ENCODE data around the gene UTP4.

The UTP4 gene

DNA sequence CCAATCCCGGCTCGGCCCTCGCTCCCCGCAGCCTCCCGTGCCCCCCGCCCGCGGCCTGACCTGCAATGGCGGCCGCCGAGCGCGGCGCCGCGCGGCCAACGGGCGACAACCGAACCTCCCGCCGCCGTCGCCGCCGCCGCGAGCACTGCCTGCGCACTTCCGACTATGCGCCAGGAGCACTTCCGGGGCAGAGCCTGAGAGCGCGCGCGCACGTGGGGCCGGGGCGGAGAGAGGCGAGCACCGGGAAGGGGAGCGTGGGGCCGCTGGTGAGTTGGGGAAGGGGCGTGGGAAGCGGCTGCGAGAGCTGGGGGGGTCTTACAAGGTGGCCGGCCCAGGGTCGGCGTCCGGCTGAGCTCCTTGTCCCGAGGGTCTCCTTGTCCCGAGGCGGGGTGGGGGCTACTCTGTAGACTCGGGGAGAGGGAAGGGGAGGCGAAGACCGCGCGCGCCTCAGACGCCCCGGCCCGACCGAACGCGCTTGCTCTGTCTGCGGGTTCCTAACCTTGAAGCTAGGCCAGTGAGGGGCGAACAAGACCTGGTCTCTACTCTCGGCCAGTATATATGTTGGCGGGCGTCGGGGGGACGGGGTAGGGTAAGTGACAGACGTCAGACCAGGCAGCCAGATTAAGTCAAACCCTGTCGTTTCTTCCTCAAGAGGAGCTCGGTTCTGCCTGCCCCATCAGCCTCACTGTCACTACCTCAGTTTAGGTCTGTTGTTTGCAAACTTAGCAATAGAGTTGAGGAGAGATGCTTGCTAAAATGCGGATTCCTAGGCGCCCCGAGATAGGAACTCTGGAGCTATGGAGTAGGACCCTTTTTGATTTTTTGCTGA, at the start of gene UTP4, which contains the start of gene CHTF8:
TSS of gene UTP4 (plus strand) at position 226 of the 829 bp plus-strand sequence. CDS start 811 bp downstream, outside the sequence.
TSS of gene CHTF8 (minus strand) at position 165 of the 829 bp plus-strand sequence. CDS start 11,130 bp downstream, outside the sequence.
- peak; percentile 83 for DNase-seq

DNA sequence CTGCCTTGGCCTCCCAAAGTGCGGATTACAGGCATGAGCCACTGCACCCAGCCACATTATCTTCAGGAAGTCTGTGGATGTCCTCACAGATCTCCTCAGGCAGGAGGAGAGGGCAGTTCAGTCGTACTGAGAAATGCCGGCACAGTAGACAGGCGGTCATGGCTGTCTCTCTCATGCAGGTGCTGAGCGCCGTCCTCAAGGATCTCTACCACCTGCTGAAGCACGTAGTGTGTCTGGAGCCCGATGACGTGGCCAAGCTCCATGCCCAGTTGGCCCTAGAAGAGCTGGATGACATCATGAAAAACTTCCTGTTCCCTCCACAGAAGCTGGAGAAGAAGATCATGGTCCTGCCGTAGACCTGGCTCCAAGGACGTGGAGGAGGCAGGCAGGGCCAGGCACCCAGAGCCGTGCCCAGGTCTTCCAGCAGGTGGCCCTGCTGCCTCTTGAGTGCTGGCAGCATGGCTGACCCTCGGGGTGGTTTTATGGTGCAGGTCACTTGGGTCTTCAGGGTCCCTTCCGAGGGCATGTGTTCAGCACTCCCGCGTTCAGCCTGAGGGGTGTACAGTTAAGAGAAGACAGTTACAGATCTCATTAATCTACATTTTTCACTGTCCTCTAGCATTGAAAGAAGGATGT, 49.0 kb upstream of the UTP4 start:
- DNase-seq = no peak

DNA sequence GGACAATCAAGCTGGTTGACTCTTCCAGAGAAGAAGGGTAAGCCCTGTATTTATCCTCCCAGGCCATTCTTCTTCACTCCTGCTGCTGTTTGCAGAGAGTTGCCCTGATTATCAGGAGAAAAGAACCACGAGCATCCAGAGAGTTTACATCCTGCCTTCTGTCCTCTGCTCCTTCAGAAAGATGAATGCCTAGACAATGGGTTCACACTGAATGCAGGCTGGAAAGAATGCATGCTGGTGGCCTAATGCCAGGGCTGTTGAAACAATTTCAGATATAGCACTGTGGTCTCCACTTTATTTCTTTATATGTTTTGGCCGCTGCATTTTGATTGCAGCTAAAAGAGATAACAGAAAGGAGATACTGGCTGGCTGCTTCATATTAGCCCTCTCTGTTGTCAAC, 48.2 kb upstream of the UTP4 start:
- DNase-seq = no peak

GRCh38 chr16:69085032-69085695, 47.3 kb upstream of the UTP4 start:
- DNase-seq = no peak

DNA sequence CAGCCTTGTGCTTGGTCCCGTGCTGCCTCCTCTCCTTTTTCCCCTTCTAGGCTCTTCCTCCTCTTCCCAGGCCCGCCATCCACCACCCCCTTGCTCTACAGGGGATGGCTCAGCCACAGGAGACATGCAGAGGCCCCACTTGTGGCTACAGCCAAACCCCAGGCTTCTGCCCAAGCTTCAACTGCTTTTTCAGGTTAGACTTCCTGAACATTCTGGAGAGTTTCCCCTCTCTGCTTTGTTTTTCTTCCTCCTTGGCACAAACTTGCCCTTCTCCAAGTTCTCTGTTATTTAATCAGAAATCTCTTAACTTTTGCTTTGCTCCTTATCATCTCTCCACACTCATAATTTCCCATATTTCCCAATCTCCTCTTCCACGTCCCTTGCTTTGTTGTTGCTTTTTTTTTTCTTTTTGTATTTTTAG, 45.3 kb upstream of the UTP4 start:
- DNase-seq = no peak

DNA sequence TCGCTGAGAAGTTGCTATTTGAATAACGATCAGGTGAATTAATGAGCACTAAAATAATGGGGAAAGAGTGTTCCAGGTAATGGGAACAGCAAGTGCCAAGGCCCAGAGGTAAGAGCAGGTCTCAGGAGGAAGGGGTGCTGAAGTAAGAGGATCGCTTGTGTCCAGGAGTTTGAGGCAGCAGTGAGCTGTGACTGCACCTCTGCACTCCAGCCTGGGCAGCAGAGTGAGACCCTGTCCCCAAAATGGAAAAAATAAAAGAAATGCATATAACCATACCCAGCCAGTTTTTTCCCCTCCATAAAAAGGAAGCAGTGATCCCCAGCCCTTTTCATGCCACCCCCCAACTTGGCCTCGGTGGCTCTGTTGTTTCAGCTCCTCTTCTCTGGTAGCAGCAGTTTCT, 43.8 kb upstream of the UTP4 start:
- DNase-seq = no peak

GRCh38 chr16:69089091-69089910, 43.1 kb upstream of the UTP4 start:
- DNase-seq = no peak

GRCh38 chr16:69093974-69094373, 38.5 kb upstream of the UTP4 start:
- no peak for DNase-seq

DNA sequence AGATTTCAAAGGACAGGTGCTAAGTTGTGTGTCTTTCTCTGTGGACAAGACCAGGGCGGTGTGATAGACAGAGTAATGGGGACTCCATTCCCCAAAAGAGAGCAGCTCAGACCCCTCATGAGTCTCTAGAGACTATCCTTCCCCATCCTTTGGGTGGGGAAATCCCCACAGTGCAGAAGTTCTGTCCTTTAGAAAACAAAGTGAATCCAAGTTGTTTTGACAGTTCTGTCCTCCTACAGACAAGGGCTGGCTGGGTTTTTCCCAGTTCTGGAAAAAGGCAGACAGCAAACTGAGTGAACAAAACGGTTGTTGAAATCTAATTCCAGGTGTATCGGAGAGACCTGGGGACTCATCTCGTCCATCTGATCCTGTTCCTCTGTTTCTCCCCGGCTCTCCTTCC, 37.9 kb upstream of the UTP4 start:
- no peak for DNase-seq

DNA sequence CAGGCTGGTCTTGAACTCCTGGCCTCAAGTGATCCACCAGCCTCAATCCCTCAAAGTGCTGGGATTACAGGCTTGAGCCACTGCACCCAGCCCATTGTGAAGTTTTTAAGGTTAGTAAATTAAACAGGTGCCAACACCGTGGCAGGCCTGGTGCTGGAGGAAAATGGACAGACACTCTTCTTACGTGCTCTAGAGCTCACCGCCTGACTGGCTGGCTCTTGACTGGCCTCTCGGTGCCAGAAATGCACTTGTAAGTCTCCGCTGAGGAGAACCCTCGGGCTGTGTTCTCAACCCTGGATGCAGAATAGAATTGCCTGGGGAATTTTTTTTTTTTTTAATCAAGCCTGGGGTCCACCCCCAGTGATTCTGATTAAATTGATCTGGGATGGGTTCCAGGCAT, 37.3 kb upstream of the UTP4 start:
- DNase-seq = no peak

DNA sequence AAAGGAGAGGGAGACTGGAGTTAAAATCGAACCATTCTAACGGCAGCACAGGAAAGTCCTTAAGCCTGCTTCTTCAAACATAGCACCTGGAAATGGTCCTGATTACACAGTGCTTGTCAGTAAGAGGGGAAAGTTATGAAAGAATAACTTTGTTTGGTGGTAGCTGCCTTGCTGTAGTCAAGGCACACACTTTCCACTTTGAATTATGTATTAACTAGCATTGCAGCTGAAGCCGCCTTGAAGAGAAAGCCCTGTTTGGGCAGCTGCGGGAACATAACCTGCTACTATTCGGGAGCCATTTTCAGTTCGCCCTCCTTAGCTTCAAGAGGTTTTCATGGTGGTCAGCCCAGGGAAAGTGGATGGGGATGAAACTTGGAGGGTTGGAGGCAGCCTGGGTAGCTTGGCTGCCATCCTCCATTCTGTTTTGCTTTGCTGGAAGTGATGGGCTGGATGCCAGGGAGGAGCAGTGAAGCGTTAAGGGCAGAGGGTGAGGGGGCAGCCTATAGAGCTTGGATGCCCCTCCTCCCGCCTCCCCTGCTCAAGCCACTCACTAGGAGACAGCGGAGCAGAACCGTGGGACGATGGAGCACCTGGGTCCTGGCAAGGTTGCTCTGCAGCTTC, 32.3 kb upstream of the UTP4 start:
- no peak for DNase-seq

DNA sequence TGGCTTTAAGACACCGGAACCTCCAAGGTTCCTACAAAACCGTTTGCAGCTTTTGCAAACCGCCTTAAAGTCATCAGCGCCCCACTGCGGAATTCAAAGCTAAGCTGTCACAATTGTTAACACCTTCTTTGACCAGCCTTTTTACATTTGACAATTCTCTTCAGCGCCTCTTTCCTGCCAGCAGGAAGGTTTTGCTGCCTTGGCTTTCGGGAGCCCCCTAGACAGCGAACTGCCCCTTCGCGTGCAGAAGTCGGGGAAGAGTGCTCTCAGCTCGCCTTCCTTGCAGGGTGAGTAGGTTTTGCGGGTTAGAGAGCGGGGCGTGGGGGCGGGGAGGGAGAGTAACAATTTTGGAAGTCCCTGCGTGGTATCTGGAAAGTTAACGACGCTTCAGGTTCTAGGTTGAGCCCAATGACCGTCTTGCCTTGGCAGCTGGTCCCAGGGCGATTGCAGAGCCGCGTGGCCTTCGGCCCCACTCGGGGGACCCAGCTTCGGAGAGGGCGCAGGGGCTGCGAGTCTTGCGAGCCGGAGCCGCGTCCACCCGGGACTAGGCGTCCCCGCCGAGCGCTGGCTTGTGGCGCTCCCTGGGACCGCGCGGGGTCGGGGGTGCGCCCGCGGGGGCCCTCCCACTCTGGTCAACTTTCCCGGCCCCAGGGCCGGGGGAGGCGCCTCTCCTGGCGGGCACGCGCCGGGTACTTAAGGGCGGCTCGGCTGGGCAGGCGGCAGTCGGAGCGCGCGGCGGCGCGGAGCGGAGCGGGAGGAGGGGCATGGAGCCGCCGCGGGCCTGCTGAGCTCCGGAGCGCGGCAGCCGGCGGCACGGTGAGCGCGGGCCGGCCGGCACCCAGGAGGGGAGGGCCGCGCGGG, 26.7 kb upstream of the UTP4 start, which contains the start of gene HAS3:
TSS of gene HAS3 (plus strand) at position 153 of the 861 bp plus-strand sequence. CDS start 3,743 bp downstream, outside the sequence.
- no peak for DNase-seq

GRCh38 chr16:69106491-69107315, 25.7 kb upstream of the UTP4 start:
- DNase-seq = no peak

DNA sequence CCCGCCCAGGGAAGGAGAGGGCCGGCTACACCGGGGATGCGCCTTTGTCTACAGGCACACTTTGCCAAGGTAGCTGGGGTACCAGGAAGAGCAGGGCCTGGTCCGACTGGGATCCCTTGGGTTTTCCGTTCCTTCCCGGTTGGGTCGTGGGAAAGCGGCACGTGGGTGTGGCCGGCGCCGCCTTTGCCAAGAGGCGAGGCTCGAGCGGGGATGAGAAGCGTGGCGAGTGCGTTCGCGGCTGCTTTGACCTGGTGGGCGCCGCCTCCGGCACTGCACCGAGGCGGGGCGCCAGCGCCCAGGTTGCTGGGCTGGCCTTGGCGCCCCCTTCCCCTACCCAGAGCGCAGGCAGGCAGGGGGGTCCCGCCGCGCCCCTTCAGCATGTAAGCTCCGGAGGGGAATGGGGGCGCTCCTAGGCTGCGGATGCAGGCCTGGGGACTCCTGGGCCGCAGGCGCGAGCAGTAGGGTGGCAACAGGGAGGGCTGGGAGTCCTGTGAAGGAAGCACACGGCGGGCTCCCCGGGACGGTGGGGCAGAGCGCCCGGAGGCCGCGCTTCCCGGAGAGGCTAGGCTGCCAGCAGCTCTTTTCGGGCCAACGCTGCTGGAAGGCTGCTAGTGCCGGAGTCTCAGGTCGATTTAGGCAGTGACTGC, 25.0 kb upstream of the UTP4 start:
- DNase-seq = no peak

- DNase-seq = no peak
These were observed 24.2 kb upstream of the UTP4 start for GRCh38 chr16:69108064-69108904.

DNA sequence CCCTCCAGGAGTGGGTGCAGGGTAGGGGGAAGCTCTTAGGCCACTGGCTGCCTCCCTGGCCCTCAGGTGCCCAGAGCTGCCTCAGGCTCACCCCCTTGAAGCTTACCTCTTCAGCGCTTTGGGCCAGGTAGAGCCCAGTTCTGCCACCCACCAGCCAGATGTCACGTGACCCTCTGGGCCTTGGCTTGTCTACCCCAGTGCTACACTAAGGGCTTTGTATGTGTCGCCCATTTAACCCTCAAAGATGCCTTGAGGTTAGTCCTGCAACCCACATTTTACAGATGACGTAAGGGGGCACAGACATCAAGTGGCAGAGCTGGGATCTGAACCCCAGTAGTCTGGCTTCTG, 23.6 kb upstream of the UTP4 start:
- no peak for DNase-seq

GRCh38 chr16:69109486-69110270, 22.8 kb upstream of the UTP4 start:
- DNase-seq = no peak

DNA sequence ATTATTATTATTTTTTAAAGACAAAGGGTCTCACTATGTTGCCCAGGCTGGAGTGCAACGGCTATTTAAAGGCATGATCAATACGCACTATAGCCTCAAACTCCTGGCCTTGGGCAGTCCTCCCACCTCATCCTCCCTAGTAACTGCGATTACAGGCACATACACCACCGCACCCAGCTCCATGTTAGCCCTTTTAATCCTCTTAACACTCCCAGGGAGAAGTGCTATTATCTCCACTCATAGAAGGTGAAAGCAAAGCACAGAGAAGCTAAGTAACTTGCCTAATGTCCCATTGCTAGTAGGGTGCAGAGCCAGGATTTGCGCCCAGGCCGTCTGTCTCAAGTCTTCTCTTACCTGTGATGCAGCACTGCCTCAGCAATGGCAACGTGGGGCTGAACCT, 22.0 kb upstream of the UTP4 start:
- DNase-seq = no peak

Measured in CD4-positive, alpha-beta T cell treated with Interleukin-15 for 1 hour (primary cell).